Neuronal stem cell (in vitro differentiated cells): ENCODE results near the gene TGM2.

Experiments used
- DNase-seq: peaks from one replicate; pipeline ENCODE4 v3.0.0-alpha.2; 2013; ENCODE audit warnings: low spot score
- H2AFZ ChIP-seq: one replicate; pipeline ENCODE4 v1.6.1; 2013; ENCODE audit warnings: mild to moderate bottlenecking, low read length, inconsistent platforms
- H2AK5ac ChIP-seq: 2 replicates; pipeline ENCODE4 v1.6.1; 2013; ENCODE audit warnings: low read depth, mild to moderate bottlenecking, inconsistent platforms, low read length, moderate library complexity, mixed read lengths
- H2BK120ac ChIP-seq: 2 replicates; pipeline ENCODE4 v1.6.1; 2013; ENCODE audit warnings: low read depth, mild to moderate bottlenecking, inconsistent platforms, low read length, moderate library complexity, mixed read lengths
- H2BK12ac ChIP-seq: one replicate; pipeline ENCODE4 v1.6.1; 2013; ENCODE audit warnings: low read length, inconsistent platforms
- H2BK15ac ChIP-seq: 2 replicates; pipeline ENCODE4 v1.6.1; 2013; ENCODE audit warnings: mild to moderate bottlenecking, low read length, inconsistent platforms, mixed read lengths
- H2BK5ac ChIP-seq: one replicate; pipeline ENCODE4 v1.6.1; 2013; ENCODE audit warnings: inconsistent platforms, mild to moderate bottlenecking, low read length, moderate library complexity
- H3K14ac ChIP-seq: one replicate; pipeline ENCODE4 v1.6.1; 2013; ENCODE audit warnings: low read length, inconsistent platforms
- H3K18ac ChIP-seq: 2 replicates; pipeline ENCODE4 v1.6.1; 2013; ENCODE audit warnings: low read length, inconsistent platforms
- H3K23ac ChIP-seq: 2 replicates; pipeline ENCODE4 v1.6.1; 2013; ENCODE audit warnings: low read depth, mild to moderate bottlenecking, mixed read lengths, low read length, inconsistent platforms; ENCODE audit not compliant: poor library complexity
- H3K27ac ChIP-seq: replicated peaks from 3 replicates; pipeline ENCODE4 v1.5.1; 2013; ENCODE audit warnings: low read length, inconsistent platforms
- H3K27me3 ChIP-seq, 3 experiments: 2 replicates each; pipeline ENCODE4 v1.6.1; 2013; ENCODE audit warnings: low read length in 3 of 3, mild to moderate bottlenecking in 2 of 3, inconsistent platforms in 1 of 3, low read depth in 1 of 3, mixed read lengths in 1 of 3, moderate library complexity in 1 of 3; ENCODE audit not compliant: control insufficient read depth in 3 of 3, insufficient read depth in 3 of 3
- H3K36me3 ChIP-seq, 2 donors: replicated peaks in 1 of 2; 2 replicates each; pipeline ENCODE4 v1.6.1; 2013; ENCODE audit warnings: low read length in 2 of 2; ENCODE audit not compliant: control insufficient read depth in 2 of 2, insufficient read depth in 2 of 2
- H3K4ac ChIP-seq: 2 replicates; pipeline ENCODE4 v1.6.1; 2013; ENCODE audit warnings: inconsistent platforms, mild to moderate bottlenecking, low read length, moderate library complexity
- H3K4me1 ChIP-seq, 2 donors: 1 replicate in 1 of 2; 2 replicates in 1 of 2; pipeline ENCODE4 v1.6.1; 2013; ENCODE audit warnings: low read length in 2 of 2, low read depth in 1 of 2; ENCODE audit not compliant: control insufficient read depth in 2 of 2, insufficient read depth in 1 of 2
- H3K4me2 ChIP-seq: one replicate; pipeline ENCODE4 v1.6.1; 2013; ENCODE audit warnings: mild to moderate bottlenecking, low read length, inconsistent platforms; ENCODE audit not compliant: insufficient read depth, poor library complexity, severe bottlenecking
- H3K4me3 ChIP-seq, 2 donors: 2 replicates each; pipeline ENCODE4 v1.5.1; 2013; ENCODE audit warnings: low read length in 2 of 2, mild to moderate bottlenecking in 2 of 2, inconsistent platforms in 1 of 2, moderate library complexity in 1 of 2
- H3K79me1 ChIP-seq: one replicate; pipeline ENCODE4 v1.6.1; 2013; ENCODE audit warnings: low read depth, mild to moderate bottlenecking, inconsistent platforms, low read length, moderate library complexity
- H3K9ac ChIP-seq: one replicate; pipeline ENCODE4 v1.6.1; 2013; ENCODE audit warnings: mild to moderate bottlenecking, low read depth, low read length, inconsistent platforms; ENCODE audit not compliant: poor library complexity
- H3K9me3 ChIP-seq, 2 donors: replicated peaks in 1 of 2; 2 replicates each; pipeline versions ENCODE3 to v1.6.1; 2013; ENCODE audit warnings: low read length in 2 of 2, mild to moderate bottlenecking in 2 of 2, inconsistent platforms in 1 of 2, low read depth in 1 of 2, mixed read lengths in 1 of 2, moderate library complexity in 1 of 2; ENCODE audit not compliant: control insufficient read depth in 2 of 2, insufficient read depth in 1 of 2
- H4K8ac ChIP-seq: one replicate; pipeline ENCODE4 v1.6.1; 2013; ENCODE audit warnings: low read depth, mild to moderate bottlenecking, inconsistent platforms, low read length, moderate library complexity
- H4K91ac ChIP-seq: one replicate; pipeline ENCODE4 v1.6.1; 2013; ENCODE audit warnings: low read length, low read depth, mild to moderate bottlenecking, inconsistent platforms; ENCODE audit not compliant: poor library complexity
- WGBS, 2 donors: extraction: QIAGEN DNeasy Blood & Tissue Kit; methylation state at CpG; one replicate each; pipeline ENCODE4 v1.1.7; 2013; ENCODE audit warnings: missing lambda C conversion rate in 2 of 2, mixed read lengths in 1 of 2; ENCODE audit not compliant: insufficient read length in 2 of 2, insufficient replicate concordance in 1 of 2; ENCODE audit errors: extremely low coverage in 2 of 2; 5-methylcytosine and 5-hydroxymethylcytosine counted together

Gene TGM2

DNA sequence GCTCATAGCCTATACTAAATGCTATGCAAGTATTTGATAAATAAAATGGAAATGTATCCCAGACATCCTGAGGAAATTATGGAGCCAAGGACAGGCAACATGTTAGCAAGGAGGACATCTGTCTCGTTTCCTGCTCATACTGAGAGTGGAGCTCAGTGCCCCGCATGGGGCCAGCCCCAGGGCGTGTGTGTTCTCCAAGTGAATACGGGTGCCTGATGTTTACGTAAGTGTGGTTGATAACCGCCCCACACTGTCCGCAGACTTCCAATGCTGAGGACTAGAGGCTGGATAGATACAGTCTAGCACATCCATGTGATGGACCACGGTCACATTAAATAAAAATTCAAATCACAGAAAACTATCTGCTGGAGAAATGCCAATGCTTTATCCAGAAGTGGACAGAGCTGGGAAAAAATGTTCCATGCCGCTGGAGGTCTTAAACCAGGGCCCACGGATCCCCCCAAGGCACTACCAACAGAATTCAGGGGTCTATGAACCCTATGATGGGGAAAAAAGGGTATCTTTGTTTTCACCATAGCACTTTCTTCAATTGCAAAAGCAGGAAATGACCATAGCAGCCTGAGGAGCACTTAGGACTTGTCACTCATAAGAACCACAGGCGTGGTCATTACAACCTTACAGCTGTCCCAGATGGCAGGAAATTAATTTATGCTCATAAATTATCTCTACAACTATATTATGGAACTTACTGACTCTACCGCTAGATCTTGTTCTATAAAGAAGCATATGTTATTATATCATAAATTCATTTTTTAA lies 24.9 kb downstream of the TGM2 start:
- Histone ChIP-seq H3K9ac (no peak overlapping the region), H2BK120ac (no peak overlapping the region), H3K27ac (no peak overlapping the region), H2BK15ac (no peak overlapping the region), H2BK5ac (no peak overlapping the region), H3K4ac (no peak overlapping the region), H4K8ac (no peak overlapping the region), H3K14ac (no peak overlapping the region), H3K18ac (no peak overlapping the region), H3K4me1 (peaks cover 3 to 10% of the 10 kb centered on the region in 2 donors), H3K4me2 (no peak overlapping the region), H2AFZ (no peak overlapping the region), H3K36me3 (no peaks in the 10 kb centered on the region), H2BK12ac (no peak overlapping the region), H3K4me3 (no peak overlapping the region), H3K79me1 (no peaks in the 10 kb centered on the region), H4K91ac (no peak overlapping the region), H2AK5ac (no peak overlapping the region), H3K9me3 (no peaks in the 10 kb centered on the region), H3K23ac (no peak overlapping the region), H3K27me3 (no peaks in the 10 kb centered on the region)
- no CpG with 5 or more reads among the region's 12 CpGs for WGBS, 2 donors
- no peak for DNase-seq

DNA sequence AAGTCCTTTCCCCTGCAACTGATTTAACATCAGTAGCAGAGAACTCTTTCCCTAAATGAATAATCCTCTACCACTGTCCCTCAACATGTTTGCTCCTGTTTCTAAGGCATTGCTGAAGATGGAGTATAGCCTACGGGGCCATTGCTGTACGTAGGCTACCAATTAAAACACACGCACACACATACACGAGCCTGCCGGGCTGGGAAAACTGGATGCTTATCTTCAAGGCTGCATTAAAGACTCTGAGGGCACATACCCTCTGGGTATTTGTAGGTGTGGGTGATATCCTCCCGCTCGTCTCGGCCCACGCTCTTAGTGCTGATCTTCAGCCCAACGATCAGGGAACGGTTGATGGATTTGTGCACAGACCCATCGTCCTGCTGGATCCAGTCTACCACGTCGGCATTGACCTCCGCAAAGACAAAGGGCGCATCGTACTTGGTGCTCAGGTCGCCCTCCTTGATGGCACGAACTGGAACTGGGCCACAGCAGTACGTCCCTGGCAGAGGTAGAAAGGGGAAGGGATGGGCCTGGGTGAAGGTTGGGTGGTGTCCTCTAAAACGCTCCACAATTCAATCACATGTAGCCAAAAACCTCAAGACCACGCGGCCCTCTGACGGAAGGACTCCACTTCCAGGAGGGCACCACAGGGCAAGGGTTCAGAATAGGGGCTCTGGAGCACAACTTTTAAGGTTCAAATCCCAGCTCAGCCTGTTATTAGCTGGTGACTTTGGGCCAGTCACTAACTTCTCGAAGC lies 25.7 kb downstream of the TGM2 start:
- H4K8ac ChIP-seq, result no peak overlapping the region
- no peak overlapping the region for H3K27ac ChIP-seq
- H2BK120ac ChIP-seq, result no peak overlapping the region
- H3K23ac ChIP-seq, result no peak overlapping the region
- H3K79me1 ChIP-seq, result no peaks in the 10 kb centered on the region
- H3K27me3 ChIP-seq, result no peaks in the 10 kb centered on the region
- no peak overlapping the region for H2AFZ ChIP-seq
- no peak overlapping the region for H2AK5ac ChIP-seq
- H2BK15ac ChIP-seq, result no peak overlapping the region
- DNase-seq, result no peak
- no peak overlapping the region for H3K18ac ChIP-seq
- no peak overlapping the region for H3K14ac ChIP-seq
- H3K4me2 ChIP-seq, result no peak overlapping the region
- H3K9ac ChIP-seq, result no peak overlapping the region
- H3K4ac ChIP-seq, result no peak overlapping the region
- H3K4me3 ChIP-seq, result no peak overlapping the region
- no peak overlapping the region for H2BK12ac ChIP-seq
- H2BK5ac ChIP-seq, result no peak overlapping the region
- H3K4me1 ChIP-seq, result peaks cover 3 to 12% of the 10 kb centered on the region in 2 donors
- no peak overlapping the region for H4K91ac ChIP-seq
- no CpG with 5 or more reads among the region's 25 CpGs for WGBS, 2 donors
- no peaks in the 10 kb centered on the region for H3K36me3 ChIP-seq
- H3K9me3 ChIP-seq, result no peaks in the 10 kb centered on the region

DNA sequence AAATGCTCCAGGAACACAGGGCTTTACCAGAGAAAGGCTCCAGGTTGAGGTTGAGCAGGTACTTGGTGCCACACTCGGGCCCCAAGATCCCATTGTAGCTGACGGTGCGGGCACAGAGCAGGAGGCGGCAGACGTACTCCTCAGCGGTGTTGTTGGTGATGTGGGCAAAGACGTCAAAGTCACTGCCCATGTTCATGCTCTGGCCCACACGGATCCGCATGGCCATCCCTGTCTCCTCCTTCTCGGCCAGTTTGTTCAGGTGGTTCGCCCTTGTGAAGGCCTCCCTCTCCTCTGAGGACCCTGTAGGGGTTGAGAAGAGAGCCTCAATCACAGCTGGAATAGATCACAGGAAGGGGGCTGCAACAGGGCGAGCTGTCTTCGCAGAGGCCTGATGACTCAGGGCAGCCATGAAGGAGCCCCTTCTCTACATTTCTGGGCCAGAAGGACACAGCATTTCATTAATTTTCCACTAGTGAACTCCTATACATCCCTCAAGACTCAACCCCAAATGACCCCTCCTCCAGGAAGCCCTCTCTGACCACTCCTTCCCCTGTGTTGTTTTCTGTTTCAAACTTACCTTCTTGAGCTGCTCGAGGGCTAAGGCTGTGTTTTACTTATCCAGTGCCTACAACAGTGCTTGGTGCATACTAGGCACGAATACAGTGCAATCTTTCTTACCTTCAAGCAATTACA lies 26.8 kb downstream of the TGM2 start:
- Histone ChIP-seq H3K9ac (no peak overlapping the region), H3K4ac (no peak overlapping the region), H3K9me3 (no peaks in the 10 kb centered on the region), H2BK120ac (no peak overlapping the region), H3K36me3 (no peaks in the 10 kb centered on the region), H2BK12ac (no peak overlapping the region), H3K4me1 (peaks cover 0 to 5% of the 10 kb centered on the region in 2 donors), H3K14ac (no peak overlapping the region), H2AFZ (no peak overlapping the region), H3K27me3 (no peaks in the 10 kb centered on the region), H3K27ac (no peak overlapping the region), H2BK15ac (no peak overlapping the region), H2BK5ac (no peak overlapping the region), H4K8ac (no peak overlapping the region), H2AK5ac (no peak overlapping the region), H3K4me3 (no peak overlapping the region), H3K23ac (peak overlapping the region; percentile 20), H3K79me1 (no peaks in the 10 kb centered on the region), H3K18ac (no peak overlapping the region), H4K91ac (no peak overlapping the region), H3K4me2 (no peak overlapping the region)
- WGBS, 2 donors, result no CpG with 5 or more reads among the region's 15 CpGs
- no peak for DNase-seq
